ENCODE measurements around the gene PGK1.

GRCh38 chrX:78075787-78076389 is 28.2 kb upstream of the PGK1 start:
- no peak for TF ChIP-seq TRIM28 (IDR thresholded peaks at IDR 0.05)
- no peak for TF ChIP-seq CTCF (IDR thresholded peaks at IDR 0.05 in 2 of 3, conservative IDR thresholded peaks at IDR 0.05 in 1 of 3; ENCODE audit: insufficient read depth in 2 of 3, low read depth in 1 of 3, low read length in 3 of 3)
- no peak for TF ChIP-seq RBBP5 (IDR thresholded peaks at IDR 0.05; ENCODE audit: borderline replicate concordance, insufficient read depth, low read length, poor library complexity, severe bottlenecking)
- TF ChIP-seq ZBTB40 (IDR thresholded peaks at IDR 0.05): no peak
- no peak for TF ChIP-seq ZBTB40 (CRISPR knock-in tag; IDR thresholded peaks at IDR 0.05)
- TF ChIP-seq ZNF318 (IDR thresholded peaks at IDR 0.05; ENCODE audit: borderline replicate concordance in 1 of 2, low read depth in 1 of 2): no peak
- TF ChIP-seq CREB1 (IDR thresholded peaks at IDR 0.05): no peak
- TF ChIP-seq CREB1 (CRISPR knock-in tag; IDR thresholded peaks at IDR 0.05): no peak
- no peak for TF ChIP-seq CHD4 (IDR thresholded peaks at IDR 0.05; ENCODE audit: insufficient read depth, insufficient replicate concordance, low read depth, low read length, poor library complexity, severe bottlenecking)

Data from K562 (cell line).